CD4-positive, CD25-positive, alpha-beta regulatory T cell (primary cell): ENCODE measurements around the gene INTS6L. TPM values are rescaled to one million over a fixed set of nuclear protein-coding genes. Genes with fewer than 3 reads are reported as not detected.

ENCODE experiments used
- ATAC-seq, 2 donors: fragments of 150-1000 bp; cut with Tn5 transposase; one replicate each; pipeline ENCODE4 v1.10.0; 2021; ENCODE audit warnings: low read depth in 2 of 2, moderate number of reproducible peaks in 2 of 2, moderate library complexity in 1 of 2
- DNase-seq, 3 donors: peaks; one replicate each; pipeline versions ENCODE4 v3.0.0 to v3.0.0-alpha.2; 2012 to 2022; ENCODE audit warnings: mixed read lengths in 1 of 3
- H3K27ac ChIP-seq: one replicate; pipeline ENCODE4 v1.7.0; 2013; ENCODE audit warnings: mild to moderate bottlenecking, low read length; ENCODE audit not compliant: insufficient read depth, poor library complexity, severe bottlenecking
- H3K27me3 ChIP-seq: one replicate; pipeline ENCODE4 v1.7.0; 2013; ENCODE audit warnings: low read length; ENCODE audit not compliant: control insufficient read depth, insufficient read depth
- H3K36me3 ChIP-seq: one replicate; pipeline ENCODE4 v1.7.0; 2013; ENCODE audit warnings: mild to moderate bottlenecking, low read length, moderate library complexity; ENCODE audit not compliant: control insufficient read depth, insufficient read depth
- H3K4me1 ChIP-seq: 2 replicates; pipeline ENCODE4 v1.7.0; 2013; ENCODE audit warnings: mild to moderate bottlenecking, low read length; ENCODE audit not compliant: insufficient read depth, control insufficient read depth, poor library complexity, severe bottlenecking
- H3K4me3 ChIP-seq: one replicate; pipeline ENCODE4 v1.7.0; 2013; ENCODE audit warnings: low read depth, mild to moderate bottlenecking, low read length, moderate library complexity
- H3K9me3 ChIP-seq, 2 experiments: 1 replicate in 1 of 2; 2 replicates in 1 of 2; pipeline ENCODE4 v1.7.0; 2013; ENCODE audit warnings: low read length in 2 of 2, mild to moderate bottlenecking in 1 of 2, moderate library complexity in 1 of 2; ENCODE audit not compliant: control insufficient read depth in 2 of 2
- H3K27ac Mint-ChIP-seq, 3 donors: one replicate each; pipeline ENCODE4 v1.8.0; 2020 to 2022; ENCODE audit warnings: mild to moderate bottlenecking in 3 of 3, mixed read lengths in 3 of 3, moderate library complexity in 2 of 3
- H3K27me3 Mint-ChIP-seq: one replicate; pipeline ENCODE4 v1.8.0; 2022; ENCODE audit warnings: mild to moderate bottlenecking, mixed read lengths
- H3K36me3 Mint-ChIP-seq: one replicate; pipeline ENCODE4 v1.8.0; 2020; ENCODE audit warnings: mixed read lengths
- H3K4me1 Mint-ChIP-seq, 4 donors: one replicate each; pipeline ENCODE4 v1.8.0; 2020 to 2022; ENCODE audit warnings: mixed read lengths in 4 of 4, mild to moderate bottlenecking in 1 of 4
- H3K4me3 Mint-ChIP-seq, 4 donors: one replicate each; pipeline ENCODE4 v1.8.0; 2020 to 2022; ENCODE audit warnings: mild to moderate bottlenecking in 4 of 4, mixed read lengths in 4 of 4, moderate library complexity in 3 of 4
- H3K9me3 Mint-ChIP-seq, 7 donors: one replicate each; pipeline ENCODE4 v1.8.0; 2020 to 2022; ENCODE audit warnings: mixed read lengths in 7 of 7, mild to moderate bottlenecking in 3 of 7, moderate library complexity in 2 of 7
- polyA plus RNA-seq, 4 donors: library from polyadenylated mRNA; unstranded; fragments of 300-500 nt; fragmentation: Illumina TruSeq; gene quantifications; one replicate each; pipeline ENCODE4 v1.2.3, GENCODE V29; 2021
- total RNA-seq: library from RNA; stranded (reverse); gene quantifications from one replicate; pipeline ENCODE4 v1.2.3, GENCODE V29; 2022

Gene INTS6L, protein sequence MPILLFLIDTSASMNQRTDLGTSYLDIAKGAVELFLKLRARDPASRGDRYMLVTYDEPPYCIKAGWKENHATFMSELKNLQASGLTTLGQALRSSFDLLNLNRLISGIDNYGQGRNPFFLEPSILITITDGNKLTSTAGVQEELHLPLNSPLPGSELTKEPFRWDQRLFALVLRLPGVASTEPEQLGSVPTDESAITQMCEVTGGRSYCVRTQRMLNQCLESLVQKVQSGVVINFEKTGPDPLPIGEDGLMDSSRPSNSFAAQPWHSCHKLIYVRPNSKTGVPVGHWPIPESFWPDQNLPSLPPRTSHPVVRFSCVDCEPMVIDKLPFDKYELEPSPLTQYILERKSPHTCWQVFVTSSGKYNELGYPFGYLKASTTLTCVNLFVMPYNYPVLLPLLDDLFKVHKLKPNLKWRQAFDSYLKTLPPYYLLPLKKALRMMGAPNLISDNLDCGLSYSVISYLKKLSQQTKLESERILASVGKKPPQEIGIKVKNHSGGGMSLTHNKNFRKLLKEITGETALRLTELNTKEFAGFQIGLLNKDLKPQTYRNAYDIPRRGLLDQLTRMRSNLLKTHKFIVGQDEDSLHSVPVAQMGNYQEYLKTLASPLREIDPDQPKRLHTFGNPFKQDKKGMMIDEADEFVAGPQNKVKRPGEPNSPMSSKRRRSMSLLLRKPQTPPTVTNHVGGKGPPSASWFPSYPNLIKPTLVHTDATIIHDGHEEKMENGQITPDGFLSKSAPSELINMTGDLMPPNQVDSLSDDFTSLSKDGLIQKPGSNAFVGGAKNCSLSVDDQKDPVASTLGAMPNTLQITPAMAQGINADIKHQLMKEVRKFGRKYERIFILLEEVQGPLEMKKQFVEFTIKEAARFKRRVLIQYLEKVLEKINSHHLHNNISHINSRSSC
- 28.4 TPM for total RNA-seq
- polyA plus RNA-seq = 1 to 10 TPM; 5.7 to 7.2 (median 6.0) TPM

DNA sequence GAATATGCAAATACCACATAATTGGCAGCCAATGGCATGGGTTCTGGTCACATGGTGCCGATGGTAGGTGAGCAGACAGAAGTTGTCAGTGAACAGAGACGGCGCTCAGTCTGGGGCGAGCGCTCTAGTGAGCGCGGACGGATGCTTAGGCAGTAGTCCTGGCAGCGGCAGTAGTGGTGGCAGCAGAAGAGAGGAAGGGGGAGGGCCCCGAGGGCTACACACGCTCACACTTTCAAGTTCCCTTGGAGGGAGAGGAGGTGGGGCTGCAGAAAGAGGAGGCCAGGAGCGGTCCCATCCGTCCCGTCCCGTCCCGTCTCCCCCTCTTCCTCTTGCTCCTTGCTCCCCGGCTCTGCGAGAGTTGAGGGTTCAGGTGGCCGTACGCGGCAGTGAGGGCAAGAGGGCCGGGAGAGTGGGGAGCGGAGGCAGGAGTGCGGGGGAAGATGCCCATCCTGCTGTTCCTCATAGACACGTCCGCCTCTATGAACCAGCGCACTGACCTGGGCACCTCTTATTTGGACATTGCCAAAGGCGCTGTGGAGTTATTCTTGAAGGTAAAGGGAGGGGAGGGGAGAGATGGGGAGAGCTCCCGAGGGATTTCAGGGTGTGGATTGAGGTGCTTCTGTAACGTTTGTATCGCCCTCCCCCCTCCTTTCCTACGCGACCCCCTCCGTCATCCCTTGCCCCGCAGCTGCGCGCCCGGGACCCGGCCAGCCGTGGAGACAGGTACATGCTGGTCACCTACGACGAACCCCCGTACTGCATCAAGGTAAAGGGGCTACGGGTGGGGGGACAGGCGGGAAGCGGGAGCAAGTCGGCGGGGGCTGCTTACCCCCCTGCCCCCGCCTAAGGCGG is at the start of gene INTS6L:
Gene INTS6L, plus strand, starts transcription at position 108 of the 852 bp plus-strand sequence. Its CDS starts 333 bp downstream, at position 441.
- no peaks in the 10 kb centered on the region for H3K36me3 ChIP-seq
- peaks cover 4% of the 10 kb centered on the region for H3K27me3 Mint-ChIP-seq
- H3K4me1 ChIP-seq = peaks cover 24% of the 10 kb centered on the region
- H3K27ac ChIP-seq = peak within 1 kb of the TSS; percentile 81
- H3K4me3 Mint-ChIP-seq = peak within 1 kb of the TSS; percentile 93 to 99 (median 98)
- no peaks in the 10 kb centered on the region for H3K36me3 Mint-ChIP-seq
- peaks cover 6 to 43% (median 27%) of the 10 kb centered on the region in 4 donors for H3K4me1 Mint-ChIP-seq
- H3K9me3 ChIP-seq = no peaks in the 10 kb centered on the region
- peak; percentile 87 to 88 for ATAC-seq
- peaks cover 0 to 2% (median 0%) of the 10 kb centered on the region in 7 donors for H3K9me3 Mint-ChIP-seq
- H3K4me3 ChIP-seq = peak within 1 kb of the TSS; percentile 90
- peak within 1 kb of the TSS; percentile 96 to 99 (median 97) for H3K27ac Mint-ChIP-seq
- no peaks in the 10 kb centered on the region for H3K27me3 ChIP-seq
- peak; percentile 82 to 95 (median 89) for DNase-seq

DNA sequence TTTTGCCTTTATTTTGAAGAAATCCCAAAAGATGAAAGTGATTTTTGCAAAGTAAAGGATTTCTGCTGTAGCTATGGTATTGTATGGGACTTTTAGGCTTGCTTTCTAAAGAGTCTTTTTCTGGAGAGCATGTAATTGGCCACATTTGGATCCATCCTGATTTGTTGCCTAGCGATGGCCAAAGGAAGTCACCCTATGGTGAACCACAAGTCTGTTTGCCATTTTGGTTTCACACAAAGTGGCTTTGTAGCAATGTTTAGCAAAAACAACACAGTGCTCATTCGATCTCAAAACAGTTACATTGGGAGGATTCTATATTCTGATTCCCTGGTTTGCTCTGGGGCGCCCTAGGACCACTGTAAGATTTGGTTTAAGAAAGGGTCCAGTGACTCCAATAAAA is 44.1 kb upstream of the INTS6L start:
- DNase-seq (no peak), ATAC-seq (no peak)
- no peaks in the 10 kb centered on the region for H3K36me3 Mint-ChIP-seq
- Histone ChIP-seq H3K4me3 (no peak overlapping the region), H3K9me3 (no peaks in the 10 kb centered on the region), H3K4me1 (no peaks in the 10 kb centered on the region), H3K27me3 (no peaks in the 10 kb centered on the region), H3K27ac (no peak overlapping the region), H3K36me3 (no peaks in the 10 kb centered on the region)
- H3K4me1 Mint-ChIP-seq = peaks cover 0 to 2% (median 0%) of the 10 kb centered on the region in 4 donors
- no peaks in the 10 kb centered on the region for H3K27me3 Mint-ChIP-seq
- H3K4me3 Mint-ChIP-seq = no peak overlapping the region
- no peak overlapping the region for H3K27ac Mint-ChIP-seq
- H3K9me3 Mint-ChIP-seq = no peaks in the 10 kb centered on the region

- no peaks in the 10 kb centered on the region for H3K9me3 ChIP-seq
- no peaks in the 10 kb centered on the region for H3K27me3 ChIP-seq
- Mint-ChIP-seq H3K27me3 (no peaks in the 10 kb centered on the region), H3K9me3 (no peaks in the 10 kb centered on the region), H3K27ac (peak overlapping the region in 1 of 3 donors; percentile 38), H3K36me3 (no peaks in the 10 kb centered on the region), H3K4me3 (no peak overlapping the region), H3K4me1 (peaks cover 0 to 2% (median 0%) of the 10 kb centered on the region in 4 donors)
- H3K36me3 ChIP-seq = no peaks in the 10 kb centered on the region
- peak; percentile 52 to 64 for ATAC-seq
- H3K4me3 ChIP-seq = no peak overlapping the region
- peak in 2 of 3 donors; percentile 40 to 55 for DNase-seq
- H3K4me1 ChIP-seq = no peaks in the 10 kb centered on the region
- H3K27ac ChIP-seq = no peak overlapping the region
Observed at GRCh38 chrX:135477576-135477975, 42.9 kb upstream of the INTS6L start.

DNA sequence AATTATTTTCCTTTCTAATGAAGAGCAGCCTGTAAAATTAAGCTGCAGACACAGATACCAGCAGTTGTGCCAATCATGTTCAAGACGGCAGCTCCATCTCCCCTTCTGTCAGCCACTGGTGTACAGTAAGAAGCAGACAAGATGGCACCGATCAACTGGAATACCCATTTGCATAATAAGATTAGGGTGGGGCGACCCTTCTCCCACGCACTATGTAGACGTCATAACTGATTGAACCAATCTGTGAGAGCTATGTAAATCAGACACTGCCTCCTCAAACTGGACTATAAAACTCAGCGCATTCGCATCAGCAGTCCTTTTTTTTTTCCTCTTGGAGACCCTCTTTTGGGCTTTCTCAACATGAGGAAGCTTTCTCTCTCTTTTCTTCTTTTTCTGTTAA is 40.4 kb upstream of the INTS6L start:
- no peaks in the 10 kb centered on the region for H3K9me3 ChIP-seq
- no peaks in the 10 kb centered on the region for H3K36me3 Mint-ChIP-seq
- H3K4me3 Mint-ChIP-seq = no peak overlapping the region
- H3K4me1 Mint-ChIP-seq = peaks cover 0 to 2% (median 0%) of the 10 kb centered on the region in 4 donors
- H3K4me3 ChIP-seq = no peak overlapping the region
- ATAC-seq = no peak
- H3K27ac Mint-ChIP-seq = no peak overlapping the region
- DNase-seq = no peak
- H3K27me3 ChIP-seq = no peaks in the 10 kb centered on the region
- no peak overlapping the region for H3K27ac ChIP-seq
- H3K4me1 ChIP-seq = no peaks in the 10 kb centered on the region
- H3K9me3 Mint-ChIP-seq = no peaks in the 10 kb centered on the region
- H3K36me3 ChIP-seq = no peaks in the 10 kb centered on the region
- H3K27me3 Mint-ChIP-seq = peaks cover 5% of the 10 kb centered on the region

DNA sequence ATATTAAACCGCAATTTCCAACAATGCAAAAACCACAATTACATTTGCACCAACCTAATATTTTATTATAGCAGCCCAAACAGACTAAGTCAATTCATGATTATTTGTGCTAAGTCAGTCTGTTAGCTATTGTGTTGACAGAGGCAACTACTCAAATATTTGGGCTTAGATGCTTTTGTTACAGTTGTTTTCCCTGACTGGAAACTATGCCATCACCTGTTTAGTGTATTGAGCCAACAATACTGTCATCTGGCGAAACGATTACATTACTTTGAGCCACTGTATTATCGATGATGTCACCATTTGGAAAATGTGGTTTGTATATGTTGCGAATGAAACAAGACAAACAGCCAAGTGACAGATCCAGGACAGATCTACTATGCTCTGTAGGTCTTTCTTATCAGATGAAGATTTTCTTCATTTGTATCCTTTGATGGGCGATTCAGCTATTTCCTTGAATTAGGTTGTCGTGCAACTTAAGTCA is 38.7 kb upstream of the INTS6L start:
- no peak for ATAC-seq
- Histone ChIP-seq H3K36me3 (no peaks in the 10 kb centered on the region), H3K27ac (no peak overlapping the region), H3K9me3 (no peaks in the 10 kb centered on the region), H3K4me1 (no peaks in the 10 kb centered on the region), H3K27me3 (no peaks in the 10 kb centered on the region), H3K4me3 (no peak overlapping the region)
- peaks cover 9% of the 10 kb centered on the region for H3K27me3 Mint-ChIP-seq
- no peak overlapping the region for H3K27ac Mint-ChIP-seq
- no peaks in the 10 kb centered on the region for H3K36me3 Mint-ChIP-seq
- H3K4me1 Mint-ChIP-seq = peaks cover 0 to 2% (median 0%) of the 10 kb centered on the region in 4 donors
- no peaks in the 10 kb centered on the region for H3K9me3 Mint-ChIP-seq
- DNase-seq = no peak
- H3K4me3 Mint-ChIP-seq = no peak overlapping the region

DNA sequence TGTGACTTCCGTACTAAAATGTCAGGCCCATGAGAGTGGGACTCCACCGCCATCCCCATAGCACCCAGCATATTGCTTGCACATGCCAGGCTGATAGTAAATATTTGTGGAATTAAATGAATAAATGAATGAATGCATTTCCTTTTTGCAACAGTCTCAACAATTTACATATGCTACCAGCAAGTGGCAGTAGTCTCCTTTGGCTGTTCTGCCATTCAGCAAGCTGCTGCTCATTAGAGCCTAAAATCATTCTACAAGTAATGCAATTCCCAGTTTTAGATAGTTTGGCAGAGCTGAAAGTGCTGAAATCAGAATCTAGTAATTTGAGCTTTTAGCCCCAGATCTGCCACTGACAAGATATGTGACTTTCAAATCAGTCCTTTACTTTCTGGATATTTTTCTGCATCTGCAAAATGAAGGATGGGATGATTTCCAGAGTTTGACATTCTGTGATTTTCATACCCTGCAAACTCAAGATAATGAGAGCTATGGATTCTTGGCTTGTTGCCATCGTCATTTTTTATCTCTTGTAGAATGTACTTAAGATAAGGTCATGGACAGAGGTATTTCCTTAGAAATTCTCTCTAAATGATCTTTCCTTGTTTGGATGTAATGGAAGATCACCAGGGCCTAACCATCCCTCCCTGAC is 35.7 kb upstream of the INTS6L start:
- ATAC-seq (no peak), DNase-seq (peak in 2 of 3 donors; percentile 44 to 49)
- Histone ChIP-seq H3K36me3 (no peaks in the 10 kb centered on the region), H3K4me3 (no peak overlapping the region), H3K4me1 (no peaks in the 10 kb centered on the region), H3K27ac (no peak overlapping the region), H3K9me3 (no peaks in the 10 kb centered on the region), H3K27me3 (no peaks in the 10 kb centered on the region)
- Mint-ChIP-seq H3K27me3 (peaks cover 9% of the 10 kb centered on the region), H3K36me3 (no peaks in the 10 kb centered on the region), H3K4me1 (no peaks in the 10 kb centered on the region), H3K27ac (no peak overlapping the region), H3K9me3 (no peaks in the 10 kb centered on the region), H3K4me3 (no peak overlapping the region)
